ENCODE data around the gene ASAP2.

ASAP2 gene

DNA sequence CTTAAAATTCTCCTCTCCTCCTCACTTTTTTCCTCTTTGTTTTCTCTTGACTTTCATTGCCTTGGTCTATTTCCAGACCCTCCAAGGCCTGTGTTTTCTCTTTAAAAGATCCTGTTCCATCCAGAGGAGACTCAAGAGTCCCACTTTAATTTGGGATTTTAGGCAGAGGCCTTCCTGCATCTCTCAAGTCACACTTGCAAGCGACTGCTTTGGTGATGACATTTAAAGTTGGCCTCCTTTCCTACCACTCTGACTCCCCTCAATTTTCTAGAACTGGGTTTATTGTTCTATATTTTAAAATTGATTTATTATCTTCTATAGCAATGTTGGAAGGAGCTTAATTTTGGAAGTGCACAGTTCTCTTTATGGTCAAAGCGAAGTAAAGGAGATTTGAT is 16.3 kb downstream of the ASAP2 start:
- TF ChIP-seq, protein P1, sequence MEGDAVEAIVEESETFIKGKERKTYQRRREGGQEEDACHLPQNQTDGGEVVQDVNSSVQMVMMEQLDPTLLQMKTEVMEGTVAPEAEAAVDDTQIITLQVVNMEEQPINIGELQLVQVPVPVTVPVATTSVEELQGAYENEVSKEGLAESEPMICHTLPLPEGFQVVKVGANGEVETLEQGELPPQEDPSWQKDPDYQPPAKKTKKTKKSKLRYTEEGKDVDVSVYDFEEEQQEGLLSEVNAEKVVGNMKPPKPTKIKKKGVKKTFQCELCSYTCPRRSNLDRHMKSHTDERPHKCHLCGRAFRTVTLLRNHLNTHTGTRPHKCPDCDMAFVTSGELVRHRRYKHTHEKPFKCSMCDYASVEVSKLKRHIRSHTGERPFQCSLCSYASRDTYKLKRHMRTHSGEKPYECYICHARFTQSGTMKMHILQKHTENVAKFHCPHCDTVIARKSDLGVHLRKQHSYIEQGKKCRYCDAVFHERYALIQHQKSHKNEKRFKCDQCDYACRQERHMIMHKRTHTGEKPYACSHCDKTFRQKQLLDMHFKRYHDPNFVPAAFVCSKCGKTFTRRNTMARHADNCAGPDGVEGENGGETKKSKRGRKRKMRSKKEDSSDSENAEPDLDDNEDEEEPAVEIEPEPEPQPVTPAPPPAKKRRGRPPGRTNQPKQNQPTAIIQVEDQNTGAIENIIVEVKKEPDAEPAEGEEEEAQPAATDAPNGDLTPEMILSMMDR (IDR thresholded peaks at IDR 0.05; ENCODE audit: low read depth, low read length, missing control alignments) = no peak
- in situ Hi-C loops (cut with HindIII; ENCODE audit: low sequenced_read_pairs) = no loop called here
- no peak overlapping the region for H3K4me3 ChIP-seq (ENCODE audit: low read depth, low read length)
- no peak for DNase-seq (ENCODE audit: low read depth)

DNA sequence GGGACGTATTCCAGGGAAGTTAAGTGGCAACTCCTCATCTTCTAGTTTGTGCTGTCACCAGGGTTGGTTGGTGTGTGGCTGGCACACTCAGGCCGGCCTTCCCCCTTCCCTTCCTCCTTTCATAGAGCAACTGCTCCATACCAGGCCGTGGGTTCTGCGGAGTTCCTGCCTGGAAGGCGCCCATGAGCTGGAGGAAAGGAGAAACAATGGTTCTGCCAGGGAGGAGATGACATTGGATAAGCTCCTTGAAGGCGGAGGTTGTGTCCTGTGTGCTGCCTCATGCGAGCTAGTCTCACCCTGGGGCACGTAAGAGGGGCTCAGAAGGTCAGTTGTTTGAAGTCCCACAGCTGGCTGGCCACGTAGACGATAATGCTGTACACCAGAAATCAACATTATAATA is 19.2 kb downstream of the ASAP2 start:
- in situ Hi-C loops (cut with HindIII; ENCODE audit: low sequenced_read_pairs) = no loop called here
- TF ChIP-seq, protein P1 (IDR thresholded peaks at IDR 0.05; ENCODE audit: low read depth, low read length, missing control alignments) = no peak
- no peak for DNase-seq (ENCODE audit: low read depth)
- no peak overlapping the region for H3K4me3 ChIP-seq (ENCODE audit: low read depth, low read length)

DNA sequence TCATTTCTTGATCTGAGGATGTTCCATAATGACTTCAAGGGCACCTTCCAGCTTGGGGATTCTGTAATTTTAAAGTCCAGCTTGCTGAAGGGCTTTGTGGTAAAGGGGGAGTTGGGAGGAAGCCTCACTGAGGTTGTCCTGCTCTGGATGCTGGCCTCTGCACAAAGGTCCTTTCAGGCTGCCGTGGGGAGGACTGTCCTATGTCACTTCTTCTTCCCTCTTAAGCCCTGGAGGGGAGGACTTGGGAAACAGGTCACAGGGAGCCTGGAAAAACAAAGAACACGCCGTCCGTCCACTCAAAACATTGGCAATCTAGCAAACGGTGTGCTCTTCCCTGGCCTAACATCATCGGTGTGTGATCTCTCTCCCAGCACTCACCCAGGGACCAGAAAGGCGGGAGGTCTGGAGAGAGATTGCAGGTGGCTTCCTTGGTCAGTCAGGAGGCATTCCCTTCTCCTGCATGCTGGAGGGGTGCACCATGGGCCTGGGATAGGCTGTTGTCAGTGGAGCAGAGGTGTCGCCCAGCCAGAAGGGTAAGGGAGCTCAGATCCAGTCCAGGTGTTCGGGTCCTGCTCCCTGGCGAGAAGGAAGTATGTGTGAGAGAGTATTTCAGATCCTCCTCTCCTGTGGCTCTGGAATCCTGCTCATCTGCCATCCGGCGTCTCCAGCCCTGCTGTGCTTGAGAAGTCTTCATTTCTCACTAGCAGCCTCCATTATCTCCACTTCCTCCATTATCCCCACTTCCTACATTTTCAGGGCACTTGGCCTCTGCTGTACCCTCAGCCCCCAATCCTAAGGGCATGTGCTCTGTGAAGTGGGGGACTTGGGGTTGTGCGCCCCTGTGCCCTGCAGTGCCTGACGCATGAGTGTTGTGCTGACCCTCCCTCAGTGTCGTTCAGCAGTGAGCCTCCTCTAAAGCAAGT is 20.1 kb downstream of the ASAP2 start:
- DNase-seq (ENCODE audit: low read depth) = no peak
- no peak overlapping the region for H3K4me3 ChIP-seq (ENCODE audit: low read depth, low read length)
- in situ Hi-C loops (cut with HindIII; ENCODE audit: low sequenced_read_pairs) = no loop called here
- TF ChIP-seq, protein P1 (IDR thresholded peaks at IDR 0.05; ENCODE audit: low read depth, low read length, missing control alignments) = no peak

DNA sequence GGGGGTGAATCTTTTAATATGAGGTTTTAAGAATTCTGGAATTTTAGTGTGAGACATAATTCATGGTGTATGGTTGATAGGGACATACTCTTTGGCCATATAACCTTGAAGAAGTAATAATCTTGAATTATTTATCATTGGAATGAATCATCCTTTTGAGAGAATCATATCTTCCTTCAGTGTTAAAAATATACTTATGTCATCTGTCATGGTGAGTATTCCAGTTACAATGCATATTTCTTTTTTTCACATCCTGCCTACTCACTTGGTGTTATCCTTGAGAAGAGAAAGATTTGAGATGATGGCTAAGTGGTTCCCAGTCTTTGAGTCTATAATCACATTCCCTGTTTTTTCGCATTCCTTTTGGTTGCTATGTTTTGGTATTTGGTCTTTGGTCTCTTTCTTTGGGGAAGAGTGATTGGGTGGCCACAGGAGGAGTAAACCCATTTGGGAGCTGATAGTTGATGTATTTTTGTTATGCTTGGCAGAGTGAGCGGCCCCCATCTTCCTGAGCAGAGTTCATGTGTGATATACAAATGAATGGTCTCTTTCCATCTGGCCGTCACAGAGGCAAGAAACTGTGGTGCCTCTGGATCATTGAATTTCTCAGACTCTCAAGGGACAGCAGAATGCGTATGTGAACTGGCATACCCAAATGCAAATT is 21.6 kb downstream of the ASAP2 start:
- no peak overlapping the region for H3K4me3 ChIP-seq (ENCODE audit: low read depth, low read length)
- in situ Hi-C loops (cut with HindIII; ENCODE audit: low sequenced_read_pairs) = no loop called here
- DNase-seq (ENCODE audit: low read depth) = no peak
- TF ChIP-seq, protein P1 (IDR thresholded peaks at IDR 0.05; ENCODE audit: low read depth, low read length, missing control alignments) = no peak

DNA sequence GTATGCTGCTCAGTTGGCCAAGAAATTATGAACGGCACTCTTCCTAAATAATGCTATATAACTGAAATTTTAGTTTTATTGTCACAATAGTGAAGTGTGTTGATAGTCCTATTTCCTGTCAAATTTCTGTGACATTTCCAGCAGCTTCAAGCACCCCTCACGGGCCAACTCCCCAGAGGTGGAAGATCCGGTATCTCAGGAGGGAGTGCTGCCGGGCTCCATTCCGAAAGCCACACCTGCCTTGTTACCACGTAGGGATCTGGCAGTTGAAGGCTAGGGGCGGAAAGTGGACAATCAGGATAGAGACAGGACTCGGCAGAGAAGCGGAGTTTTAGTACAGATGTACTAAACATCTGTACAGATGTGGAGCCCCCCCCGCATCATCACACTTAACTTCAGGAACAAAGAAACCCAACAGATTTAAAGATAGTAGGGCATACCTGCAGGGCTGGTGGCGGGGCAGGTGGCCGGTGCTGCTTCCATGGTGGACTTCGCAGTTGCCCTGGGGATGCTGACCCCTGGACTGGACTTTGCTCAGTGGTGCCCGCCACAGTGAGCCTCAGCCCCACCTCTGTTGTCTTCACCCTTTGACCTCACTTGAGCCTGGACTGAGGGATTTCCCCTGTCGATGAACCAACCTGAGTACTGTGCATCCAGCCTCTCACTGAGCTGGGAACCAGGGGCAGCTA is 22.3 kb downstream of the ASAP2 start:
- in situ Hi-C loops (cut with HindIII; ENCODE audit: low sequenced_read_pairs) = no loop called here
- H3K4me3 ChIP-seq (ENCODE audit: low read depth, low read length) = no peak overlapping the region
- DNase-seq (ENCODE audit: low read depth) = no peak
- TF ChIP-seq, protein P1 (IDR thresholded peaks at IDR 0.05; ENCODE audit: low read depth, low read length, missing control alignments) = no peak

DNA sequence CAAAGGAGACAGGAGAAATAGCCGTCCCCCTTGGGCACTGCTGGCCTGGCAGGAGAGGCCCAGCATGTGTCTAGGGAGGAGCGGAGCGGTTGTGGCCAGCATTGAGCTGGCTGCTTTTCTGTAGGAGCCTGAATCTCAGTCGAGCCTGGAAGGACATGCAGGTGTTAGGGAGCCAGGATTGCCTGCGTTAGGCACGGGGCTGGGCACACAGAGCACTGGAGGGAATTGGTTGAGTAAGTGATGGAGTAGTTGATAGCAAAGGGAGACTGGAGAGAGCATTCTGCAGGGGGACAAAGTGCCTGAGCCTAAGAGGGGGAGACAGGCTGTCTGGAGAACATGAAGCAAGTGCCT is 22.8 kb downstream of the ASAP2 start:
- H3K4me3 ChIP-seq (ENCODE audit: low read depth, low read length) = no peak overlapping the region
- no peak for DNase-seq (ENCODE audit: low read depth)
- TF ChIP-seq, protein P1 (IDR thresholded peaks at IDR 0.05; ENCODE audit: low read depth, low read length, missing control alignments) = no peak
- in situ Hi-C loops (cut with HindIII; ENCODE audit: low sequenced_read_pairs) = no loop called here
